D341Med (cell line): ENCODE results near the gene MARCHF2.

Experiments used
- DNase-seq: peaks from one replicate; pipeline ENCODE4 v3.0.0; 2012; ENCODE audit warnings: low spot score

The MARCHF2 gene

DNA sequence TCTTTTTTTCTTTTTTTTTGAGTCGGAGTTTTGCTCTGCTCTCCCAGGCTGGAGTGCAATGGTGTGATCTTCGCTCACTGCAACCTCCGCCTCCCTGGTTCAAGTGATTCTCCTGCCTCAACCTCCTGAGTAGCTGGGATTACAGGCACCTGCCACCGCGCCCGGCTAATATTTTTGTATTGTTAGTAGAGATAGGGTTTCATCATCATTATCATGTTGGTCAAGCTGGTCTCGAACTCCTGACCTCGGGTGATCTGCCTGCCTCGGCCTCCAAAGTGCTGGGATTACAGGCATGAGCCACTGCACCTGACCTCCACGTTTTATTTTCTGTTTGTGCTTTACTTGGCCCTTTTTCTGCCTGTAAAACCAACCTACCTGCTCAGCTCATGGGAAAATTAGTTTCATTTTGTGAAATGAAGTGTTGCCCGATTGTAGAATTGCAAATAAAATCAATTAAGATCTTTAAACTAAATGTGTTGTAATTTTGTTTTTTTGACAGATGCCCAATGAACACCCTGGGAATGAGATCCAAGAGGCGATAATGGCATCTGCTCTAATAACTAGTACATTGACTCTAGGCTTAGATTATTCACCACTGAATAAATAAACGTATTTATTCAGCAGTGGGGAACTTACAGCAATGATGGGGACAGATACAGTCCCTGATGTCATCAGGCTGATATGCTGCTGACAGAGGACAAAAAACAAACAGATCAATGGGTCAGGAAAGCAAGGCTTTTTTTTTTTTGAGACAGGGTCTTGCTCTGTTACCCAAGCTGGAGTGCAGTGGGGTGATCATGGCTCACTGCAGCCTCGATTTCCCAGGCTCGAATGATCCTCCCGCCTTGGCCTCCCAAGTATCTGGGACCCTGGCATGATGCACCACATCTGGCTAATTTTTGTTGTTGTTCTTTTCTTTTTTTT is 25.2 kb upstream of the MARCHF2 start:
- DNase-seq, result no peak

DNA sequence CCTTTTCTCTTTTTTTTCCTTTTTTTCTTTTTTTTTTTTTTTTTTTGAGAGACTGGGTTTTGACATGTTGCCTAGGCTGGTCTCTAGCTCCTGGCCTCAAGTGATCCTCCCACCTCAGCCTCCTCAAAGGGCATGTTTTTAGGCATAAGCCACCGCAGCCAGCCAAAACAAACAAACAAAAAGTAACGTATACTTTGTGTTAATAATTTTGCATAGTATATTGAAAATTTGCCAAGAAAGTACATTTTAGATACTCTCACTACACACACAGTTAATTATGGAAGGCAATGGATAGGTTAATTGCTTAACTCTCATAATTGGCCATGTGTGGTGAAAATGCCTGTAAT is 24.5 kb upstream of the MARCHF2 start:
- DNase-seq, result no peak

DNA sequence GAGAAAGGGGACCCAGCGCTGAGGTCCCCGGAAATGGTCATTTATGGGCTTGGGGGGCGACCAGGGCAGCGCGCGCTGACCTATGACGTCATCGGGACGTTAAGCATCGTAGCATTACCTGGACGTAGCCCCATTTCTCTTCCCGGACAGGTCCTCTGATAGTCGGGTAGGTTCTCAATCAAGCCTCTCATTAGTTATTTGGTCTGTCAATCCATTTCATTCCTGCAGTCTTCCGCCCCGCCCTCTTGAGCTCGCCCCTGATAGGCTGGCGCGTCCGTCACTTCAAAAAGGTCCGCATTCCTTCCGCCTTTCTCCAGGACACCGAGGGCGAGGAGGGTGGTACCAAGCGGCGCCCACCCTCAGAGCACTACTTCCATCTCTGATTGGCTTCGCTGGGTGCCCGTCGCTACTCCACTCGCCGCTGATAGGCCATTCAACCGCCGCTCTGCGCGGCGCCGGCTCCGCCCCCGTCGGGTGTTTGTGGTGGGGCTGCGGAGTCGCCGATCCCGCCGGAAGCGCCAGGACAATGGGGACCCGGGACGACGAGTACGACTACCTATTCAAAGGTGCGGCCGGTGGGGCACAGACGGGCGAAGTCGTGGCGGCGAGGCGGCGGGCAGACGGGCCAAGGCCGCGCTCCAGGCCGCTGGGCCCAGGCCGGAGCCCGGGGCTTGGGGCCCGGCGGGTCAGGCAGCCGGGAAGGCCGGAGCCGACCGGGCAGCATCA is 23.1 kb upstream of the MARCHF2 start, which contains the start of gene RAB11B:
TSS of gene RAB11B (plus strand) at position 470 of the 726 bp plus-strand sequence. CDS start at position 527, 57 bp downstream.
- peak; percentile 96 for DNase-seq

DNA sequence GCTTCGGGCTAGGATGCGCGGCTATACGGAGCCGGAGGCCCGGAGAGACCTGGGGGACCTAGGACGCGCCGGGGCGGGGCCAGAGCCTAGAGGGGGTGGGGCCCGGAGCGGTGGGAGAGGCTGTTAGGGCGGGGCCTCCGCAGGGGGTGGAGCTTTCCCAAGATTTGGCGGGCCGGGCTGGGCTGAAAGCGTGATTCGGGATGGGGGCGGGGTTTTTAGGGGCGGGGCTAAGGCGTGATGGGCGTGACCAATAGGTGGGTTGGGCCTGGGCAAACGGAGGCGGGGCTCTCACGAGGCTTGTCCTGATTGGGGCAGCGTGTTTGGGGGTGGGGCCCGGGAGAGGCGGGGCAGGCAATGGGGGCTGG is 22.5 kb upstream of the MARCHF2 start:
- peak; percentile 93 for DNase-seq

DNA sequence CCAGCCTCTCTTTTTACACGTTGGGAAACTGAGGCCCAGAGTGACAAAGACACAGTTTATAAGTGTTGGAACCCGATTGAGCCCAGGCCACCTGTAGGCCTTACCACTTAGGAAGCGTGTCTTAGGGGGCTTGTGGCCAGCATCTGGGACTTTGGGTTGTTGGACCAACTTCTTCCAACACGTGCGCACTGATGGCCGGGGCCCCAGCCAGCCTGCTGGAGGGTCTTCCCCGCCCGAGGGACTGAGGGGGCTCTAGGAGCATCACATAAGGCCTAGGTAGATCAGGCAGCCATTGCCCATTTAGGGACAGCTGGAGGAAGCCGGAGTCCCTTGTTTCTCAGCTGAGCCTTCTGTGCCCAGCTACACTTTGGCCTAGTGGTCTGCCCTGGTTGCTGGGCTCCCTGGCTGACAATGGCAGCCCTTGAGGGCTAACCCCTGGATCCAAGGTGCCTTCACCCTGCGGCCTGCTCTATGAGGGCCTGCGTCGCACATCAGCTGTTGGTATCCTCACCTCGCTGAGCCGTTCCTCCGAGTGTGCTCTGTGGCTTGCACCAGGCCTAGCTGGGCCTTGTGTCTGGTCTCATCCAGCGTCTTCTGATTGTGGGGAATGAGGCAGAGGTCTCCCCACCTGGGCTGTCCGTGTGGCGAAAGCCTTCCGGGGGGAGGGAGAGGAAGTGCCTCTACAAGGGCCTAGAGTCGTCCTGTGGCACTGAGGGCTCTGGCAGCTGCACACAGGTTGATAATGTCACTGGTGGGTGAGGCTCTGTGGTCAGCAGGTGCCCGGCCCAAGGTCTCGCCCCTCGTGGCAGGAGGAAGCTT is 21.7 kb upstream of the MARCHF2 start:
- peak; percentile 12 for DNase-seq

DNA sequence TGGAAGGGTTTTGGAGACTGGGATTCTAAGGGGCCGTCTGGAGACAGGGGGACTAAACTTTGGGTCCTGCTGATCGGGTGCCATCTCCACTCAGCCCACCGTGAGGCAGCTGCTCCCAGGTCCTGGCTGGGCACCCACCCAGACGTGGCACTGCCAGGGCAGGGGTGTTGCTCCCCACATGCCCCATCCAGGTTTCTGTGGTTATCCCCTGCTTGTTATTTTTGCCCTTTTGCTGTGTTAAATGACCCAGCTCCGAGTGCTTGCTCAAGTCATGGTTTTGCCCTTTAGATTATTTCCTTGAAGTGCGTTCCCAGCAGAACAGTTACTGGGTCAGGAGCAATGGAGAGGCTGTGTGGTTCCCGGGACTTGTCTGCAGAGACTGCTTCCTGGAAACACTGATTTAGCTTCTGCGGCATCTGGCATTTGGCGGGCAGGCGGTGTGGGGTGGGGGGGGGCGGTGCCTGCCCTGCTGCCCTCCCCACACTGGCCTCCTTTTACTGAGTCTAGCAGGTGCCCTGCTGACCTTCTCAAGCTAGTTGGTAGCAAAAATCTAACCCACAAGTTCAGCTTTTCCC is 21.0 kb upstream of the MARCHF2 start:
- peak; percentile 25 for DNase-seq

DNA sequence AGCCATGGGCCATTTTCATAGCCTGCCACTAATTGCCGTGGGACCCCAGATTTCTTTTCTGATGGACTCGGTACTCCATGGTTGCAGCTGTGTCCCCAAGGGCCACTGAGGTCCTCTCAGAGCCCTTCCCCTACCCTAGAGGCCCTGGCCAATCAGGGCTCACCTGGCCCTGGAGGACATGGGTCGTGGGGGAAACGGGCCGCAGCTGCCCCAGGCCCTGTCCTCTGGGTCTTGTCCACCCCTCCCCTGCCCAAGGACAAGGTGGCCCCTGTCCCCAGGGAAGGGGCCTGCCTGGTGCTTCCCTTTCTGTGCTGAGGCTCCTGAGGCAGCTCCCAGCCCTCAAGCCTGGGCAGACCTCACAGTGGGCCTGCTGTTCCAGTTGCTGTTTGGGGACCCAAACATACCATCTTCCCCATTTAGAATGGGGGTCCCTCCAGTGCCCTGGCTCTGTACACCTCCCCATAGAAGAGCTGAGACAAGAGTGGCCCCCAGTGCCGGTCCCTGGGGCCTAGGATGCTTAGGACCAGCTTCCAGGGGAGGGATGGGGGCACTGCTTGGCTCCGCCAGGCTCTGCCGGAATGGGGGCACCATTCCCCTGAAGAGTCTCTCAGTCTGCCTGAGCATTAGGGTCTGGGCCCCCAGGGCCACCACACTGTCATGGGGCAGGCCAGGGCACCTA is 19.8 kb upstream of the MARCHF2 start:
- DNase-seq, result no peak

DNA sequence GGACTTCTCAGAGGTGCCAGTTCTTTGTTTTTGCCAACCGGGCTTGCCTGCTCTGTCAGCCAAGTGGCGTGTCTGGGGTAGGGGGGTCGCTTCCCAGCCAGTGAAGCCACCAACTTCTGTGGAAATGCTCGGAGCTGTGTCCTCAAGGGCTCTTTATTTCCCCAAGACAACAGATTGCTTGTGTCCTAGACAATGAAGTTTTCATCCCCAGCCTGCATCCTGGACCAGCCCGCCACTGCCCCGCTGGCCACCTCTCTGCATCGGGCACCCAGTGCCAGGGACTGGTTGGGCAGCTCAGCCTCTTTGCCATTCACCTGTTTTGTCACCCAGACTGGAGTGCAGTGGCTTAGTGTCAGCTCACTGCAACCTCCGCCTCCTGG is 19.2 kb upstream of the MARCHF2 start:
- DNase-seq, result no peak

DNA sequence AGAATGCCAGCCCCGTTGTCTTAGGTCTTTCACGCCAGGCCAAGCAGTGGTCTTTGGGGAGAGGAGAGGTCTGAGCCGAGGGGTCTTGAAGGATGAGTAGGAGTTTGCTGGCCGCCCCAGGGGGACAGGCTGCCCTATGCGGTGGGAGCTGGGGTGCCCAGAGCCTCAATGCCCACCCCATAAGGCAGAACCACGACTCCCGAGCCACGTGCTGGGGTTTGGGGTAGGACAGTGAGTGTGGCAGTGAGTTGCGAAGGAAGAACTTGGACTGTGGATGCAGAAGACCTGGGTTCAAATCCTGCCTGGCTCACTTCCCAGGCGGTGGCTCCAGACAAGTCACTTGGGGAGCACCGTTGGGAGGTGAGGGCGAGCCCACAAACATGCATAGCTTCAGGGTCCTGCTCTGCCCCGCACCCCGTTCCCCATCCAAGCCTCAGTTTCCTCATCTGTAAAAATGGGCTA is 17.5 kb upstream of the MARCHF2 start:
- DNase-seq, result no peak

DNA sequence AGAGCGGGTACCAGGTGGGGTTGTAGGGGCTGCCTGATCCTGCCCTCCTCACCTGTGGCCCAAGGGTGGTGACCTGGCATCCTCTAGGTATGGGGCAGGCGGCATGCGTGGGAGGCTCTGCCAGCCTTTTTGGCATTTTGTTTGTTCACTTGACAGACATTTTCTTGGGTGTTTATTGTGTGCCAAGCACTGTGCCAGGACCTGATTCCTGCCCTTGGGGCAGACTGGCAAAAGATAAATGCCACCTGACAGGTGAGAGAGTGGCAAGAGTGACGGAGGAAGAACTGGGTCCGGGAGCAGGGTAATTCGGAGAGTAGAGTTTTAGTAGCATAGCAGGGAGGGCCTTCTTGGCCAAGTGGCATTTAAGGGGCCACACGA is 16.9 kb upstream of the MARCHF2 start:
- DNase-seq, result no peak

DNA sequence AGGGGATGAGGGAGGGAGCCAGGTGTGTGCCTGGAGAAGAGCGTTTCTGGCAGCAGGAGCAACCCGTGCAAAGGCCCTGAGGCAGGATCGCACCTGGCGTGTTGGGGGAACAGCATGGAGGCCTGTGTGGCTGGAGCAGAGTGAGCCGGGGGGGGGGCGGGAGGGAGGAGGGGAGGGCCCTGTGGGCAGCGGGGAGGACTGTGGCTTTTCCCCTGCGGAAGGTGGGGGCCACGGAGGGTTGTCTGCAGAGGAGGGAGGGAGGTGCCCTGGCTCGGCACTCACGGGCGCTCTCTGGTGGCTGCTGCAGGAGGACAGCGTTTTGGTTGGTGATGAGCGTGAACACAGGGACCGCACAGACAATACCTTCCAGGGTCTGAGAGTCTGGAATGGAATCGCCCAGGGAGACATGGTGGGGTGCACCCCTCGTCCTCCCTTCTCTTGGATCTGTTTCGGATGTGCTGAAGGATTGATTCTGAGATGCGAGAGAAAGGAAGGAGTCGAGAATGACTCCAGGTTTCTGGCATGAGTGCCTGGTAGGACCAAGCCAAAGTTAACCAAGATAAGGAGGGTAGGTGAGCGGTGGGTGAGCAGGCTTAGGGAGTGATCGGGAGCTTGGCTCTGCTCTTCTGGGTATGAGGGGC is 16.4 kb upstream of the MARCHF2 start:
- peak; percentile 75 for DNase-seq

DNA sequence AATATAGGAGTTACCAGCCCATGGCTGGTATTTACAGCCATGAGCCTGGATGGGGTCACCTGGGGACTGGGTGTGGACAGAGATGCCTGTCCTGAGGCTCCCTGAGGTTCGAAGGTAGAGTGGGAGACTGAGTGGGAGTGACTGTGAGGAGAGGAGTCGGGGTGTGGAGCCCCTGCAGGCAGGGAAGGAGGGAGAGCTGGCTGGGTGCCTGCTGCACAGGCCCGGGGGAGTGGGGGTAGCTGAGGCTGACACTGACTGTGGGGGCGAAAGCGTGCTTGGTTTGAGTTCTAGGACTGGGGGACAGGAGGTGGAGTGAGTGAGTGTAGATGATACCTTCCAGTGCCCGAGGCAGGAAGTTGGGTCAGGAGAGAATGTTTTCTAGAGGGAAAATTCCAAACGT is 15.8 kb upstream of the MARCHF2 start:
- peak; percentile 18 for DNase-seq

DNA sequence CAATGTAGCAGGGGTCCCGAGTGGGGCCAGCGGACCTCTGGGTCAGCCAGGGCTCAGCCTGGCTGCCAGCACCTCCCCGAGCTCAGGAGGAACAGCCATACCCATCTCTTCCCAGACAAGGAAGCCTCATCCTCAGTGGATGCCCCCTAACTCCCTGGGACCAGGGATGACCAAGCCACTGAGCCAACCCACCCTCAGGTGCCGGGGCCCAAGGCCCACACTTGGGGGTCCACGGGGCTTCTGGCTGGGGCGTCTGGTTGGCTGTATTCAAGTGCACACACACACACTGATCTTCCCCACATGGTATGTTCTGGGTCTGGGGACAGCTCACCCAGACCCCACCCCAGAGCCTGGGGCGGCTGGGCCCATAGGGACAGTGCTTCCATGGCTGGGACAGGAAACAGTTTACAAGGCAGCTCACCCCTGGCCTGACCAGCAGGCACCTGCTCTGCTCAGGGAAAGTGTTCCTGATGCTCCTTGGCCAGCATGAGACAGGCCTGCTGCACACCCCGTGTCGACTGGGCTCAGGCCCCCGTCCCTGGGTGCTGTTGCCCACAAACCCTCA is 15.3 kb upstream of the MARCHF2 start:
- peak; percentile 19 for DNase-seq

DNA sequence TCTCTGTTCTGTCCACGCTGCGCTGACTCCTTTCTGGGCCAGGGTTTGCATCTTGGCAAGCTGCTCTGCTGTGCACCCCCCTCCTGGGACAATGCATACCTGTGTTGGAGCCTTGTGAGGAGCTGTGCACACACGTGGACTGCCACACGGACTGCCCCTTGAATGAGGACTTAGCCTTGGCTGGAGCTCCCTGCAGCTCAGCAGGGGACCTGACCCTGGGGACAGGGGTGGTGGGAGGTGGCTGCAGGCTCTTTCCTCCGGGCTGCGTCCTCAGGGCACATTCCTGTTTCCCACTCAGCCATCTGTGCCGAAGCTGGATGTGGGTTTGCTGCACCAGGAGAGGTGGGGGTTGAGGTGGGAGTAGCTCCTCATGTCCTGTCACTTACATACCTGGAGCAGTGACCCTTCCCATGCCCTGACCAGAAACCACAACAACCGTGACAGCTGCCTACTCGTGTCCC is 14.8 kb upstream of the MARCHF2 start:
- DNase-seq, result peak; percentile 4

DNA sequence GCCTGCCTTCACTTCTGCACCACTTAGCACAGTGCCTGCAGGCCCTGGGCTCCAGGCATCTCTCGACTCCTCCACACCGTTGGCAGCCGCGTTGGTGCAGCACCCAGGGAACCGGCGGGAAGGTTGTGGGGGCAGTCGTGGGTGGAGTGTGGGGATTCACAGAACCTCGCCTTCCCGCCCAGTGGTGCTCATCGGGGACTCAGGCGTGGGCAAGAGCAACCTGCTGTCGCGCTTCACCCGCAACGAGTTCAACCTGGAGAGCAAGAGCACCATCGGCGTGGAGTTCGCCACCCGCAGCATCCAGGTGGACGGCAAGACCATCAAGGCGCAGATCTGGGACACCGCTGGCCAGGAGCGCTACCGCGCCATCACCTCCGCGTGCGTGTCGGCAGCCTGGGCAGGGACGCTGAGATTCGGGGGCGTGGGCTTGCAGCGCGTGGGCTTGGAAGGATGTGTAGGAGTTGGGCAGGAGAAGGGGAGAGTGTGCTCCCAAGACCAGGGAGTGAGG is 13.4 kb upstream of the MARCHF2 start:
- no peak for DNase-seq

DNA sequence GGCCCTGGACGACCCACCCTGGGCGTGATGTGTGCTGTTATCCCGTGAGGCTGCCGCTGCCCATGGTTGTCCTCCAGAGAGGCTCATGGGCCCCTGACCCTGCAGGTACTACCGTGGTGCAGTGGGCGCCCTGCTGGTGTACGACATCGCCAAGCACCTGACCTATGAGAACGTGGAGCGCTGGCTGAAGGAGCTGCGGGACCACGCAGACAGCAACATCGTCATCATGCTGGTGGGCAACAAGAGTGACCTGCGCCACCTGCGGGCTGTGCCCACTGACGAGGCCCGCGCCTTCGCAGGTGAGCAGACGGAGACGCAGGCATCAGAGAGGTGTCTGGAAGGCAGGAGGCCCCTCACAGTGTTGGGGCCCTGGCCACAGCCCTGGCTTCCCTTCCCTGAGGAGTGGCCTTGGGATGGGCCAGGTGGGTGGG is 11.1 kb upstream of the MARCHF2 start:
- peak; percentile 10 for DNase-seq

DNA sequence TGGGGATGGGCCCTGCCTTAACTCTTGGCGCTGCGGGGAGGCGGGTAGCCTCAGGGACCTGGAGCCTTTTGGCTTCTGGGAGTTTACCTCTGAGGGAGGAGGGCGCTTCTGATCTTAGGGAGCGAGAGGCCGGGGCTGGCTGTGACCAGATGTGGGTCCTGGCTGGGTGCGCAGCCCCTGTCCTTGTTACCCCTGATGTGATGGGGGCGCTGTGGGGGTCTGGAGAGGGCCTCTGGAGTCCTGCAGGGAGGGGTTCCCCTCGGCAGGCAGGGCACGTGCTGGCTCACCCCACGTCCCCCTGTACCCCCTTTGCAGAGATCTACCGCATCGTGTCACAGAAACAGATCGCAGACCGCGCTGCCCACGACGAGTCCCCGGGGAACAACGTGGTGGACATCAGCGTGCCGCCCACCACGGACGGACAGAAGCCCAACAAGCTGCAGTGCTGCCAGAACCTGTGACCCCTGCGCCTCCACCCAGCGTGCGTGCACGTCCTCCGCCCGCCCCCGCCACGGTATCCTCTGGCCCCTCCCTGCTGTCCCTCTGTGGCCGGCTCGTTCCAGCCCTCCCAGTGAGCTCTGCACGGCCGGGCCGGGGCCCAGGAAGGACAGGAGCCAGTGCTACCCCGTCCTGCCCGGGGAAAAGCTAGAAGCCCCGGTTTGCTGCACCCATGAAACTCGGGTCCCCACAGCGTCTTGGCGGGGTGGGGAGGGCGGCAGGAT is 9.8 kb upstream of the MARCHF2 start:
- DNase-seq, result peak; percentile 22

DNA sequence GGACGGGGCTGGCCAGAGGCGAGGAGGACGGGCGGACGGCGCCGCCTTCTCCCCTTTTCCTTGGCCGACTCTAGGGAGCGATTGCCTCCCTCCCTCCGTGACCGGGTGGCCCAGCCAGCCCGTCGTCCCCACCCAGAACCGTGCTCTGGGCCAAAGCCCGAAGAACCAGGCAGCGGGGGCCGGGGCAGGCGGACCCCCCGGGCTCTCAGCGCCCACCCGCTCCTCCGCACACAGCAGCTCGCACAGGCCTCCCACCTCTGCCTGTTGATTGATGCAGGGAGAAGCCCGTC is 9.3 kb upstream of the MARCHF2 start:
- peak; percentile 25 for DNase-seq

DNA sequence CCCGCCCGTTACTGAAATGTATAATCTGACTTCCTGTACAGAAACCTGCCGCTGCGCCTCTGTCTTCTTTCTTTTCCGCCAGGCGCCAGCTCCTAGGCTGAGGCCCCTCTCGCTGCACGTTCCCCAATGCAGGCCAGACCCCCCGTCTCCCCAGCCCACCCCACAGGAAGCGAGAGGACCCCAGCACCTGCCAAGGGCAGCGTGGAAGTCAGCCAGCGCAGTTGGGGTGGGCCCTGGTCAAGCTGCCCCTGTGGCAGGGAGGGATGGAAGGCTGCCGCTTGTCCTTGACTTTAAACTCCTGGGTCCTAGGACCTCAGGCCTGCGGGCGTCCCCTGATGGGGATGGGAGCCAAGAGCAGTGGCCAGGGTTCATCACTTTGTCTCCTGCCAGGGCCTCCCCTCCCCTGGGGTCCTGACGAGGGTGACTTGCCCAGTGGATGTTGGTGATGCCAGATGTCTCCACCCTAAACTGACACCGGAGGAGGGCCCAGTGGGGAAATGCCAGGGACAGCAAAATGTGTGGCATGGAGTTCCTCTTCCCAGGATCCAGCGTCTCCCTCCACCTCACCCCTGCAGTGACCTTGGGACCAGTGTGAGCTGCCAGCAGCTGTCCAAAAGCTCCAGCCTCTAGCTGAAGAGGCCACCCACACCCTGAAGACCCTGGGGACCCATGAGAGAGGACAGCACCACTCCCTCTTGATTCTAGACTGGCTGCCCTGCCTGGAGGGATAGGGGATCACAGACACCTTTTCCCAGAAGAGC is 8.5 kb upstream of the MARCHF2 start:
- peak; percentile 10 for DNase-seq
